Measurements from ENCODE around the gene RSBN1. TPM values are rescaled to one million over a fixed set of nuclear protein-coding genes. Genes with fewer than 3 reads are reported as not detected.

RSBN1 gene
- total and polyA plus RNA-seq, 11 donors = 2.5 to 17.8 (median 9.7) TPM

GRCh38 chr1:113793878-113794834 lies 18.1 kb downstream of the RSBN1 start:
- TF ChIP-seq POLR2A (IDR thresholded peaks at IDR 0.05) = no peak
- Histone ChIP-seq H3K9me3 (no peaks in the 10 kb centered on the region), H3K36me3 (peaks cover 0 to 47% (median 31%) of the 10 kb centered on the region in 9 donors), H3K4me1 (peaks cover 0 to 51% (median 22%) of the 10 kb centered on the region in 12 donors), H3K27ac (peak overlapping the region in 7 of 12 donors; percentile 10 to 63 (median 22)), H3K4me3 (no peak overlapping the region), H3K27me3 (no peaks in the 10 kb centered on the region)
- intact Hi-C loops (cut with DNase I) = no loop called here
- DNase-seq (no peak), ATAC-seq (peak; percentile 69 to 90 (median 86))
- WGBS, 4 donors = 73 to 82% (median 76%) methylated on average over 9 of the region's 9 CpGs

GRCh38 chr1:113792986-113793385 lies 19.3 kb downstream of the RSBN1 start:
- Histone ChIP-seq H3K9me3 (no peaks in the 10 kb centered on the region), H3K27me3 (no peaks in the 10 kb centered on the region), H3K36me3 (peaks cover 0 to 46% (median 31%) of the 10 kb centered on the region in 9 donors), H3K4me3 (no peak overlapping the region), H3K4me1 (peaks cover 0 to 52% (median 18%) of the 10 kb centered on the region in 12 donors), H3K27ac (peak overlapping the region in 1 of 12 donors; percentile 34)
- TF ChIP-seq POLR2A (IDR thresholded peaks at IDR 0.05) (no peak), CTCF (IDR thresholded peaks at IDR 0.05) (no peak)
- DNase-seq (no peak), ATAC-seq (no peak)
- intact Hi-C loops (cut with DNase I) = no loop called here
- WGBS, 4 donors = 88 to 97% (median 90%) methylated on average over 1 of the region's 1 CpG

GRCh38 chr1:113792471-113792870 lies 19.8 kb downstream of the RSBN1 start:
- DNase-seq (no peak), ATAC-seq (no peak)
- peaks cover 0 to 47% (median 18%) of the 10 kb centered on the region in 12 donors for H3K4me1 ChIP-seq
- no peak for TF ChIP-seq POLR2A (IDR thresholded peaks at IDR 0.05)
- TF ChIP-seq CTCF (IDR thresholded peaks at IDR 0.05) = no peak
- 80 to 87% (median 86%) methylated on average over 5 of the region's 5 CpGs for WGBS, 4 donors
- H3K27ac ChIP-seq = peak overlapping the region in 1 of 12 donors; percentile 34
- no peaks in the 10 kb centered on the region for H3K9me3 ChIP-seq
- no peaks in the 10 kb centered on the region for H3K27me3 ChIP-seq
- intact Hi-C loops (cut with DNase I) = no loop called here
- H3K36me3 ChIP-seq = peaks cover 0 to 41% (median 27%) of the 10 kb centered on the region in 9 donors
- H3K4me3 ChIP-seq = no peak overlapping the region

GRCh38 chr1:113788802-113789201 lies 23.5 kb downstream of the RSBN1 start:
- TF ChIP-seq CTCF (IDR thresholded peaks at IDR 0.05) (no peak), POLR2A (IDR thresholded peaks at IDR 0.05) (no peak)
- H3K4me1 ChIP-seq = peaks cover 0 to 55% (median 27%) of the 10 kb centered on the region in 12 donors
- H3K9me3 ChIP-seq = no peaks in the 10 kb centered on the region
- no peak overlapping the region for H3K4me3 ChIP-seq
- H3K27ac ChIP-seq = no peak overlapping the region
- 93 to 97% (median 95%) methylated on average over 3 of the region's 3 CpGs for WGBS, 4 donors
- ATAC-seq = no peak
- intact Hi-C loops (cut with DNase I) = no loop called here
- no peak for DNase-seq
- H3K27me3 ChIP-seq = no peaks in the 10 kb centered on the region
- peaks cover 0 to 16% (median 0%) of the 10 kb centered on the region in 9 donors for H3K36me3 ChIP-seq
